ENCODE results near the gene APRT.

- TF ChIP-seq YY1 (IDR thresholded peaks at IDR 0.05; ENCODE audit: low read depth) = no peak
- no peak for TF ChIP-seq NFIC (IDR thresholded peaks at IDR 0.05)
- TF ChIP-seq FOXM1 (IDR thresholded peaks at IDR 0.05; ENCODE audit: borderline replicate concordance, low read depth) = no peak
- TF ChIP-seq, protein P1, sequence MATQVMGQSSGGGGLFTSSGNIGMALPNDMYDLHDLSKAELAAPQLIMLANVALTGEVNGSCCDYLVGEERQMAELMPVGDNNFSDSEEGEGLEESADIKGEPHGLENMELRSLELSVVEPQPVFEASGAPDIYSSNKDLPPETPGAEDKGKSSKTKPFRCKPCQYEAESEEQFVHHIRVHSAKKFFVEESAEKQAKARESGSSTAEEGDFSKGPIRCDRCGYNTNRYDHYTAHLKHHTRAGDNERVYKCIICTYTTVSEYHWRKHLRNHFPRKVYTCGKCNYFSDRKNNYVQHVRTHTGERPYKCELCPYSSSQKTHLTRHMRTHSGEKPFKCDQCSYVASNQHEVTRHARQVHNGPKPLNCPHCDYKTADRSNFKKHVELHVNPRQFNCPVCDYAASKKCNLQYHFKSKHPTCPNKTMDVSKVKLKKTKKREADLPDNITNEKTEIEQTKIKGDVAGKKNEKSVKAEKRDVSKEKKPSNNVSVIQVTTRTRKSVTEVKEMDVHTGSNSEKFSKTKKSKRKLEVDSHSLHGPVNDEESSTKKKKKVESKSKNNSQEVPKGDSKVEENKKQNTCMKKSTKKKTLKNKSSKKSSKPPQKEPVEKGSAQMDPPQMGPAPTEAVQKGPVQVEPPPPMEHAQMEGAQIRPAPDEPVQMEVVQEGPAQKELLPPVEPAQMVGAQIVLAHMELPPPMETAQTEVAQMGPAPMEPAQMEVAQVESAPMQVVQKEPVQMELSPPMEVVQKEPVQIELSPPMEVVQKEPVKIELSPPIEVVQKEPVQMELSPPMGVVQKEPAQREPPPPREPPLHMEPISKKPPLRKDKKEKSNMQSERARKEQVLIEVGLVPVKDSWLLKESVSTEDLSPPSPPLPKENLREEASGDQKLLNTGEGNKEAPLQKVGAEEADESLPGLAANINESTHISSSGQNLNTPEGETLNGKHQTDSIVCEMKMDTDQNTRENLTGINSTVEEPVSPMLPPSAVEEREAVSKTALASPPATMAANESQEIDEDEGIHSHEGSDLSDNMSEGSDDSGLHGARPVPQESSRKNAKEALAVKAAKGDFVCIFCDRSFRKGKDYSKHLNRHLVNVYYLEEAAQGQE (IDR thresholded peaks at IDR 0.05; ENCODE audit: low read depth) = no peak
- TF ChIP-seq EP300 (IDR thresholded peaks at IDR 0.05; ENCODE audit: borderline replicate concordance) = no peak
Measured at GRCh38 chr16:88798772-88799455, 12.8 kb downstream of the APRT start.

Measured in Ishikawa (cell line).